ENCODE results near the gene NIM1K. TPM values are rescaled to one million over a fixed set of nuclear protein-coding genes. Genes with fewer than 3 reads are reported as not detected.

Gene NIM1K
- total and polyA plus RNA-seq, 2 donors (not counting 3 experiments of a cell fraction or from before 2014, with no cell fraction given) = 0.04 to 0.49 TPM

- intact Hi-C loops (cut with micrococcal nuclease) (no loop called here), dilution Hi-C loops (cut with MboI; ENCODE audit: extremely low pct_ligation_motif_present, low sequenced_read_pairs) (no loop called here)
- no peak overlapping the region for H3K4me2 ChIP-seq (ENCODE audit: insufficient read depth, low read length)
- H3K27ac ChIP-seq (ENCODE audit: insufficient read depth, low read depth, low read length) = no peak overlapping the region
- ChIA-PET CTCF (no interaction called here), POLR2A (no interaction called here)
- no peak overlapping the region for H3K9ac ChIP-seq (replicated peaks; ENCODE audit: extremely low read depth, insufficient read depth, low read length)
- H3K4me1 ChIP-seq (ENCODE audit: control insufficient read depth, extremely low read depth, insufficient read depth, low read length) = no peaks in the 10 kb centered on the region
- no peak for FAIRE-seq
- H3K4me3 ChIP-seq (replicated peaks in 1 of 3; ENCODE audit: insufficient read depth in 1 of 3, low read depth in 1 of 3, low read length in 3 of 3) = no peak overlapping the region
- H4K20me1 ChIP-seq (replicated peaks; ENCODE audit: control insufficient read depth, extremely low read depth, insufficient read depth, low read length) = no peaks in the 10 kb centered on the region
- no peaks in the 10 kb centered on the region for H3K79me2 ChIP-seq (ENCODE audit: control insufficient read depth, insufficient read depth, low read length)
- BruUV-seq (replicated peaks) = no TSS peak
- H2AFZ ChIP-seq (ENCODE audit: low read depth, low read length) = no peak overlapping the region
- H3K9me3 ChIP-seq (replicated peaks; ENCODE audit: control insufficient read depth, insufficient read depth, low read length) = no peaks in the 10 kb centered on the region
- H3K36me3 ChIP-seq (ENCODE audit: control insufficient read depth in 2 of 2, extremely low read depth in 1 of 2, insufficient read depth in 2 of 2, low read length in 2 of 2) = no peaks in the 10 kb centered on the region
- DNase-seq (ENCODE audit: low read depth, low spot score) = no peak
- H3K27me3 ChIP-seq (ENCODE audit: control insufficient read depth in 2 of 2, insufficient read depth in 2 of 2, low read length in 2 of 2) = peaks cover 4 to 5% of the 10 kb centered on the region in 2 experiments
- no peaks in the 10 kb centered on the region for H3K9me1 ChIP-seq (replicated peaks; ENCODE audit: control insufficient read depth, extremely low read depth, insufficient read depth, low read length)
- TF ChIP-seq POLR2A (IDR thresholded peaks at IDR 0.05; ENCODE audit: low read depth, low read length) = no peak
- no peak for TF ChIP-seq POLR2AphosphoS5 (IDR thresholded peaks at IDR 0.05; ENCODE audit: insufficient read depth, low read depth, low read length)
- no peak for TF ChIP-seq CTCF (IDR thresholded peaks at IDR 0.05; ENCODE audit: extremely low read depth in 1 of 2, insufficient read depth in 1 of 2, low read depth in 1 of 2, low read length in 2 of 2)
- no peak for TF ChIP-seq FOS (IDR thresholded peaks at IDR 0.05; ENCODE audit: borderline replicate concordance, insufficient read depth, low read length)
- TF ChIP-seq GATA2 (IDR thresholded peaks at IDR 0.05; ENCODE audit: insufficient read depth, insufficient read length, low read depth, low read length) = no peak
- no peak for TF ChIP-seq MAX (IDR thresholded peaks at IDR 0.05; ENCODE audit: insufficient read depth, insufficient read length)
- TF ChIP-seq MYC (IDR thresholded peaks at IDR 0.05; ENCODE audit: low read depth, low read length) = no peak
- TF ChIP-seq EZH2 (IDR thresholded peaks at IDR 0.05; ENCODE audit: borderline replicate concordance, low read depth, low read length, severe bottlenecking) = no peak
- TF ChIP-seq JUN (IDR thresholded peaks at IDR 0.05; ENCODE audit: borderline replicate concordance, insufficient read depth, insufficient read length, low read depth) = no peak
Observed at GRCh38 chr5:43207601-43208000, 15.6 kb downstream of the NIM1K start.
